HEK293 (cell line): ENCODE data around the gene SULF2.

ENCODE experiments used
- CTCF ChIA-PET: fragments of 350-600 bp; formaldehyde crosslinking; extraction: SDS; loops from one replicate; lab custom pipeline; 2021; ENCODE audit warnings: antibody characterized with exemption; lab: Yijun Ruan, JAX
- POLR2A ChIA-PET: fragments of 300-600 bp; formaldehyde crosslinking; extraction: SDS; loops from one replicate; lab custom pipeline; 2020; ENCODE audit warnings: antibody characterized with exemption, inconsistent platforms; lab: Yijun Ruan, JAX
- H3K27ac ChIP-seq: fragments of 200-500 bp; sonication (Bioruptor generic); 2 replicates; pipeline ENCODE4 v1.5.1; 2014; ENCODE audit warnings: low read depth, low read length, control low read depth, inconsistent platforms; ENCODE audit errors: extremely low read depth
- H3K36me3 ChIP-seq, 2 experiments: fragments of 200-500 bp in 1 of 2; sonication (Bioruptor generic) in 1 of 2; 1 replicate in 1 of 2; 2 replicates in 1 of 2; pipeline ENCODE4 v1.5.1; 2014 to 2017; ENCODE audit warnings: inconsistent platforms in 2 of 2, low read length in 2 of 2; ENCODE audit not compliant: control insufficient read depth in 2 of 2, insufficient read depth in 1 of 2
- H3K4me1 ChIP-seq: fragments of 200-500 bp; sonication (Bioruptor generic); 2 replicates; pipeline ENCODE4 v1.5.1; 2014; ENCODE audit warnings: mild to moderate bottlenecking, low read length, inconsistent platforms; ENCODE audit not compliant: control insufficient read depth, insufficient read depth
- H3K4me3 ChIP-seq: 2 replicates; pipeline ENCODE4 v1.5.1; 2011; ENCODE audit warnings: low read depth, mild to moderate bottlenecking, control low read depth, low read length, moderate library complexity
- H3K9me3 ChIP-seq: fragments of 200-500 bp; sonication (Bioruptor generic); 2 replicates; pipeline ENCODE4 v1.5.1; 2014; ENCODE audit warnings: low read depth, low read length, inconsistent platforms; ENCODE audit not compliant: control insufficient read depth, insufficient read depth
- KLF16 ChIP-seq: fragments of 450-650 bp; formaldehyde crosslinking; IDR thresholded peaks from 2 replicates; pipeline ENCODE4 v1.5.1; 2017; ENCODE audit warnings: missing biosample characterization, missing genetic modification characterization
- PRDM1 ChIP-seq: fragments of 450-650 bp; formaldehyde crosslinking; IDR thresholded peaks from 2 replicates; pipeline ENCODE4; 2016; ENCODE audit warnings: missing biosample characterization, missing genetic modification characterization
- REPIN1 ChIP-seq: fragments of 450-650 bp; formaldehyde crosslinking; IDR thresholded peaks from 2 replicates; pipeline ENCODE4 v1.5.1; 2017; ENCODE audit warnings: missing biosample characterization, missing genetic modification characterization, low read depth
- SP2 ChIP-seq: fragments of 450-650 bp; formaldehyde crosslinking; IDR thresholded peaks from 2 replicates; pipeline ENCODE4 v1.5.1; 2016; ENCODE audit warnings: missing biosample characterization, missing genetic modification characterization
- ZNF112 ChIP-seq: fragments of 450-650 bp; formaldehyde crosslinking; IDR thresholded peaks from 2 replicates; pipeline ENCODE4 v1.5.0; 2017; ENCODE audit warnings: missing biosample characterization, missing genetic modification characterization
- ZNF114 ChIP-seq: fragments of 450-650 bp; formaldehyde crosslinking; IDR thresholded peaks from 2 replicates; pipeline ENCODE4 v1.5.0; 2017; ENCODE audit warnings: missing biosample characterization, missing genetic modification characterization
- ZNF133 ChIP-seq: fragments of 450-650 bp; formaldehyde crosslinking; IDR thresholded peaks from 2 replicates; pipeline ENCODE4 v1.5.1; 2016; ENCODE audit warnings: missing biosample characterization, missing genetic modification characterization
- ZNF354C ChIP-seq: fragments of 450-650 bp; formaldehyde crosslinking; IDR thresholded peaks from 2 replicates; pipeline ENCODE4 v1.5.1; 2016; ENCODE audit warnings: missing biosample characterization, missing genetic modification characterization, low read depth, borderline replicate concordance
- ZNF473 ChIP-seq: fragments of 450-650 bp; formaldehyde crosslinking; IDR thresholded peaks from 2 replicates; pipeline ENCODE4 v1.5.1; 2017; ENCODE audit warnings: missing biosample characterization, missing genetic modification characterization
- ZNF510 ChIP-seq: fragments of 450-650 bp; formaldehyde crosslinking; IDR thresholded peaks from 2 replicates; pipeline ENCODE4 v1.5.1; 2018; ENCODE audit warnings: mild to moderate bottlenecking, missing genetic modification characterization, missing biosample characterization; ENCODE audit not compliant: insufficient replicate concordance
- ZNF555 ChIP-seq: fragments of 450-650 bp; formaldehyde crosslinking; conservative IDR thresholded peaks from 2 replicates; pipeline ENCODE4 v1.5.1; 2017; ENCODE audit warnings: missing biosample characterization, mild to moderate bottlenecking, missing genetic modification characterization, inconsistent platforms
- ZNF560 ChIP-seq: fragments of 450-650 bp; formaldehyde crosslinking; IDR thresholded peaks from 2 replicates; pipeline ENCODE4 v1.5.1; 2017; ENCODE audit warnings: missing biosample characterization, missing genetic modification characterization, borderline replicate concordance
- ZNF596 ChIP-seq: fragments of 450-650 bp; IDR thresholded peaks from 2 replicates; pipeline ENCODE4 v1.5.0; 2018; ENCODE audit warnings: missing biosample characterization, mild to moderate bottlenecking, missing genetic modification characterization, moderate library complexity
- TF ChIP-seq, protein P1 (sequence below): fragments of 450-650 bp; formaldehyde crosslinking; conservative IDR thresholded peaks from 2 replicates; pipeline ENCODE4 v1.5.1; 2016; ENCODE audit warnings: low read depth, missing biosample characterization, missing genetic modification characterization
- TF ChIP-seq, protein P2 (sequence below): sonication (generic); formaldehyde crosslinking; IDR thresholded peaks from 2 replicates; pipeline ENCODE4 v1.8.1; 2022; ENCODE audit warnings: mild to moderate bottlenecking, moderate library complexity, missing genetic modification reagents
- TF ChIP-seq, protein P3 (sequence below): fragments of 450-650 bp; formaldehyde crosslinking; IDR thresholded peaks from 2 replicates; pipeline ENCODE4 v1.5.1; 2016; ENCODE audit warnings: missing biosample characterization, missing genetic modification characterization, borderline replicate concordance
- TF ChIP-seq, protein P4 (sequence below): fragments of 450-650 bp; IDR thresholded peaks from 2 replicates; pipeline ENCODE4 v1.5.1; 2018; ENCODE audit warnings: missing biosample characterization, mild to moderate bottlenecking, missing genetic modification characterization

The SULF2 gene

DNA sequence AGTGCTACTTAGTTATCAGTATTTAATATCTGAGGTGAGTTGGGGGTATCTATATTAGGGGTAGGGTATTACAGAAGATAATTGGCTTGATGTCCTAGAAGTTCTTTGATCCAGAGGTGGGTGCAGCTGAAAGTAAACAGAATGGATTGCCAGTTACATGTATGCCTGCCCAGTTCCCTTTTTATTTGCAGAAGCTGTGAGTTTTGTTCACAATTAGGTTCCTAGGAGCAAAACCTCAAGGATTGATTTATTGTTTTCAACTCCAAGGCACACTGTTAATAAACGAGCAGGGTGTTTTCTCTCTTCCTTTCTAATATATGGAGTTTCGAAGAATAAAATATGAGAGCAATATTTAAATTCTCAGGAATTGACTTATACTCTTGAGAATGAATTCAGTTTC lies 129.0 kb downstream of the SULF2 start (continued):
- TF ChIP-seq, protein P1, sequence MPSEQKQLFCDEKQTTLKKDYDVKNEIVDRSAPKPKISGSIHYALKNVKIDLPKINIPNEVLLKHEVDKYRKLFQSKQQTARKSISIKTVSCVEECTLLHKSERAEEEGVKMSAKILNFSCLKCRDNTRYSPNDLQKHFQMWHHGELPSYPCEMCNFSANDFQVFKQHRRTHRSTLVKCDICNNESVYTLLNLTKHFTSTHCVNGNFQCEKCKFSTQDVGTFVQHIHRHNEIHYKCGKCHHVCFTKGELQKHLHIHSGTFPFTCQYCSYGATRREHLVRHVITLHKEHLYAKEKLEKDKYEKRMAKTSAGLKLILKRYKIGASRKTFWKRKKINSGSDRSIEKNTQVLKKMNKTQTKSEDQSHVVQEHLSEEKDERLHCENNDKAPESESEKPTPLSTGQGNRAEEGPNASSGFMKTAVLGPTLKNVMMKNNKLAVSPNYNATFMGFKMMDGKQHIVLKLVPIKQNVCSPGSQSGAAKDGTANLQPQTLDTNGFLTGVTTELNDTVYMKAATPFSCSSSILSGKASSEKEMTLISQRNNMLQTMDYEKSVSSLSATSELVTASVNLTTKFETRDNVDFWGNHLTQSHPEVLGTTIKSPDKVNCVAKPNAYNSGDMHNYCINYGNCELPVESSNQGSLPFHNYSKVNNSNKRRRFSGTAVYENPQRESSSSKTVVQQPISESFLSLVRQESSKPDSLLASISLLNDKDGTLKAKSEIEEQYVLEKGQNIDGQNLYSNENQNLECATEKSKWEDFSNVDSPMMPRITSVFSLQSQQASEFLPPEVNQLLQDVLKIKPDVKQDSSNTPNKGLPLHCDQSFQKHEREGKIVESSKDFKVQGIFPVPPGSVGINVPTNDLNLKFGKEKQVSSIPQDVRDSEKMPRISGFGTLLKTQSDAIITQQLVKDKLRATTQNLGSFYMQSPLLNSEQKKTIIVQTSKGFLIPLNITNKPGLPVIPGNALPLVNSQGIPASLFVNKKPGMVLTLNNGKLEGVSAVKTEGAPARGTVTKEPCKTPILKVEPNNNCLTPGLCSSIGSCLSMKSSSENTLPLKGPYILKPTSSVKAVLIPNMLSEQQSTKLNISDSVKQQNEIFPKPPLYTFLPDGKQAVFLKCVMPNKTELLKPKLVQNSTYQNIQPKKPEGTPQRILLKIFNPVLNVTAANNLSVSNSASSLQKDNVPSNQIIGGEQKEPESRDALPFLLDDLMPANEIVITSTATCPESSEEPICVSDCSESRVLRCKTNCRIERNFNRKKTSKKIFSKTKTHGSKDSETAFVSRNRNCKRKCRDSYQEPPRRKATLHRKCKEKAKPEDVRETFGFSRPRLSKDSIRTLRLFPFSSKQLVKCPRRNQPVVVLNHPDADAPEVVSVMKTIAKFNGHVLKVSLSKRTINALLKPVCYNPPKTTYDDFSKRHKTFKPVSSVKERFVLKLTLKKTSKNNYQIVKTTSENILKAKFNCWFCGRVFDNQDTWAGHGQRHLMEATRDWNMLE (tag by site-specific recombination): no peak
- TF ChIP-seq ZNF133 (tag by site-specific recombination) (no peak), ZNF114 (tag by site-specific recombination) (no peak), PRDM1 (tag by site-specific recombination) (no peak)

DNA sequence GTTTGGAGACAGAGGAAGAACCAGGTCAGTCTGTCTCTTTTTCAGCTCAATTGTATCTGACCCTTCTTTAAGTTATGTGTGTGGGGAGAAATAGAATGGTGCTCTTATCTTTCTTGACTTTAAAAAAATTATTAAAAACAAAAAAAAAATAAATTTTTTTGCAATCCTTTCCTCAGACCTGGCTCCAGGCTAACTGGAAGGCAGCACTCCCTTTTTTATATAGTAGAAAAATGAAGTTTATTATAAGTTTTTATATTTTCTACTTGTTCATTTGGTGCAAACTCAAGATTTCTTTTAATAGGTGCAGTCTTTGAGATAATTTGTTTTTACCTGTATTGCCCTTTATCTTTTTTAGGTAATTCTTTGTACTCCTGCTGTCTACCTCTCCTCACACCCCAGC lies 129.6 kb downstream of the SULF2 start:
- peaks cover 11 to 84% of the 10 kb centered on the region in 2 experiments for H3K36me3 ChIP-seq
- POLR2A ChIA-PET: no interaction called here

More for the DNA sequence above, 129.6 kb downstream of the SULF2 start:
- H3K9me3 ChIP-seq: no peaks in the 10 kb centered on the region
- CTCF ChIA-PET: no interaction called here
- H3K4me3 ChIP-seq: no peak overlapping the region
- no peak for TF ChIP-seq ZNF560 (tag by site-specific recombination)
- no peak for TF ChIP-seq ZNF596 (tag by site-specific recombination)
- TF ChIP-seq, protein P2, sequence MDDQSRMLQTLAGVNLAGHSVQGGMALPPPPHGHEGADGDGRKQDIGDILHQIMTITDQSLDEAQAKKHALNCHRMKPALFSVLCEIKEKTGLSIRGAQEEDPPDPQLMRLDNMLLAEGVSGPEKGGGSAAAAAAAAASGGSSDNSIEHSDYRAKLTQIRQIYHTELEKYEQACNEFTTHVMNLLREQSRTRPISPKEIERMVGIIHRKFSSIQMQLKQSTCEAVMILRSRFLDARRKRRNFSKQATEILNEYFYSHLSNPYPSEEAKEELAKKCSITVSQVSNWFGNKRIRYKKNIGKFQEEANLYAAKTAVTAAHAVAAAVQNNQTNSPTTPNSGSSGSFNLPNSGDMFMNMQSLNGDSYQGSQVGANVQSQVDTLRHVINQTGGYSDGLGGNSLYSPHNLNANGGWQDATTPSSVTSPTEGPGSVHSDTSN (CRISPR knock-in tag): no peak
- no peak for TF ChIP-seq ZNF510 (tag by site-specific recombination)
- TF ChIP-seq ZNF112 (tag by site-specific recombination): no peak
- TF ChIP-seq, protein P3, sequence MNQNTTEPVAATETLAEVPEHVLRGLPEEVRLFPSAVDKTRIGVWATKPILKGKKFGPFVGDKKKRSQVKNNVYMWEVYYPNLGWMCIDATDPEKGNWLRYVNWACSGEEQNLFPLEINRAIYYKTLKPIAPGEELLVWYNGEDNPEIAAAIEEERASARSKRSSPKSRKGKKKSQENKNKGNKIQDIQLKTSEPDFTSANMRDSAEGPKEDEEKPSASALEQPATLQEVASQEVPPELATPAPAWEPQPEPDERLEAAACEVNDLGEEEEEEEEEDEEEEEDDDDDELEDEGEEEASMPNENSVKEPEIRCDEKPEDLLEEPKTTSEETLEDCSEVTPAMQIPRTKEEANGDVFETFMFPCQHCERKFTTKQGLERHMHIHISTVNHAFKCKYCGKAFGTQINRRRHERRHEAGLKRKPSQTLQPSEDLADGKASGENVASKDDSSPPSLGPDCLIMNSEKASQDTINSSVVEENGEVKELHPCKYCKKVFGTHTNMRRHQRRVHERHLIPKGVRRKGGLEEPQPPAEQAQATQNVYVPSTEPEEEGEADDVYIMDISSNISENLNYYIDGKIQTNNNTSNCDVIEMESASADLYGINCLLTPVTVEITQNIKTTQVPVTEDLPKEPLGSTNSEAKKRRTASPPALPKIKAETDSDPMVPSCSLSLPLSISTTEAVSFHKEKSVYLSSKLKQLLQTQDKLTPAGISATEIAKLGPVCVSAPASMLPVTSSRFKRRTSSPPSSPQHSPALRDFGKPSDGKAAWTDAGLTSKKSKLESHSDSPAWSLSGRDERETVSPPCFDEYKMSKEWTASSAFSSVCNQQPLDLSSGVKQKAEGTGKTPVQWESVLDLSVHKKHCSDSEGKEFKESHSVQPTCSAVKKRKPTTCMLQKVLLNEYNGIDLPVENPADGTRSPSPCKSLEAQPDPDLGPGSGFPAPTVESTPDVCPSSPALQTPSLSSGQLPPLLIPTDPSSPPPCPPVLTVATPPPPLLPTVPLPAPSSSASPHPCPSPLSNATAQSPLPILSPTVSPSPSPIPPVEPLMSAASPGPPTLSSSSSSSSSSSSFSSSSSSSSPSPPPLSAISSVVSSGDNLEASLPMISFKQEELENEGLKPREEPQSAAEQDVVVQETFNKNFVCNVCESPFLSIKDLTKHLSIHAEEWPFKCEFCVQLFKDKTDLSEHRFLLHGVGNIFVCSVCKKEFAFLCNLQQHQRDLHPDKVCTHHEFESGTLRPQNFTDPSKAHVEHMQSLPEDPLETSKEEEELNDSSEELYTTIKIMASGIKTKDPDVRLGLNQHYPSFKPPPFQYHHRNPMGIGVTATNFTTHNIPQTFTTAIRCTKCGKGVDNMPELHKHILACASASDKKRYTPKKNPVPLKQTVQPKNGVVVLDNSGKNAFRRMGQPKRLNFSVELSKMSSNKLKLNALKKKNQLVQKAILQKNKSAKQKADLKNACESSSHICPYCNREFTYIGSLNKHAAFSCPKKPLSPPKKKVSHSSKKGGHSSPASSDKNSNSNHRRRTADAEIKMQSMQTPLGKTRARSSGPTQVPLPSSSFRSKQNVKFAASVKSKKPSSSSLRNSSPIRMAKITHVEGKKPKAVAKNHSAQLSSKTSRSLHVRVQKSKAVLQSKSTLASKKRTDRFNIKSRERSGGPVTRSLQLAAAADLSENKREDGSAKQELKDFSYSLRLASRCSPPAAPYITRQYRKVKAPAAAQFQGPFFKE (tag by site-specific recombination): no peak
- TF ChIP-seq REPIN1 (tag by site-specific recombination): no peak
- no peak for TF ChIP-seq ZNF354C (tag by site-specific recombination)
- TF ChIP-seq, protein P4, sequence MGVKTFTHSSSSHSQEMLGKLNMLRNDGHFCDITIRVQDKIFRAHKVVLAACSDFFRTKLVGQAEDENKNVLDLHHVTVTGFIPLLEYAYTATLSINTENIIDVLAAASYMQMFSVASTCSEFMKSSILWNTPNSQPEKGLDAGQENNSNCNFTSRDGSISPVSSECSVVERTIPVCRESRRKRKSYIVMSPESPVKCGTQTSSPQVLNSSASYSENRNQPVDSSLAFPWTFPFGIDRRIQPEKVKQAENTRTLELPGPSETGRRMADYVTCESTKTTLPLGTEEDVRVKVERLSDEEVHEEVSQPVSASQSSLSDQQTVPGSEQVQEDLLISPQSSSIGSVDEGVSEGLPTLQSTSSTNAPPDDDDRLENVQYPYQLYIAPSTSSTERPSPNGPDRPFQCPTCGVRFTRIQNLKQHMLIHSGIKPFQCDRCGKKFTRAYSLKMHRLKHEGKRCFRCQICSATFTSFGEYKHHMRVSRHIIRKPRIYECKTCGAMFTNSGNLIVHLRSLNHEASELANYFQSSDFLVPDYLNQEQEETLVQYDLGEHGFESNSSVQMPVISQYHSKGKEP: no peak
- no peak for TF ChIP-seq KLF16 (tag by site-specific recombination)
- TF ChIP-seq ZNF555 (tag by site-specific recombination): no peak
- no peak for TF ChIP-seq SP2
- TF ChIP-seq ZNF473 (tag by site-specific recombination): no peak
- H3K4me1 ChIP-seq: no peaks in the 10 kb centered on the region
- H3K27ac ChIP-seq: no peak overlapping the region
